ENCODE measurements around the gene SYTL2.

DNA sequence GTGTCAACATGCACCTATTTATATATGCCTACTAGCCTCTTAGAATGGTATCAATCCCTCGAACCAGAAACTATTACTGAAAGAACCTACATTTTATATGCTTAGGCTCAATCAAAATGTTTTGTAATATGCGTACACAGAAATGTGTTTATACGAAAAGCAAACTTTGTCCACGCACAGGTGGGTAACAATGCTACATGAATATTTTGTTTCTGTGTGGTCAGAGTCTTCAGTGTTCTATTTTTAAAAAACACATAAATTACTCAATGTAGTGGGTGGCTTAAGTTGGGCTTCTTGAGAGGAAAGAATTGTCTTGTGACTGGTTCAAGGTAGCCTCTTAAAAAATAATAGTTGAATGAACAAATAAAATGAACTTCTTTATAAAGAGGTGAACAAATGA is 46.1 kb downstream of the SYTL2 start:
- TF ChIP-seq, protein P1, sequence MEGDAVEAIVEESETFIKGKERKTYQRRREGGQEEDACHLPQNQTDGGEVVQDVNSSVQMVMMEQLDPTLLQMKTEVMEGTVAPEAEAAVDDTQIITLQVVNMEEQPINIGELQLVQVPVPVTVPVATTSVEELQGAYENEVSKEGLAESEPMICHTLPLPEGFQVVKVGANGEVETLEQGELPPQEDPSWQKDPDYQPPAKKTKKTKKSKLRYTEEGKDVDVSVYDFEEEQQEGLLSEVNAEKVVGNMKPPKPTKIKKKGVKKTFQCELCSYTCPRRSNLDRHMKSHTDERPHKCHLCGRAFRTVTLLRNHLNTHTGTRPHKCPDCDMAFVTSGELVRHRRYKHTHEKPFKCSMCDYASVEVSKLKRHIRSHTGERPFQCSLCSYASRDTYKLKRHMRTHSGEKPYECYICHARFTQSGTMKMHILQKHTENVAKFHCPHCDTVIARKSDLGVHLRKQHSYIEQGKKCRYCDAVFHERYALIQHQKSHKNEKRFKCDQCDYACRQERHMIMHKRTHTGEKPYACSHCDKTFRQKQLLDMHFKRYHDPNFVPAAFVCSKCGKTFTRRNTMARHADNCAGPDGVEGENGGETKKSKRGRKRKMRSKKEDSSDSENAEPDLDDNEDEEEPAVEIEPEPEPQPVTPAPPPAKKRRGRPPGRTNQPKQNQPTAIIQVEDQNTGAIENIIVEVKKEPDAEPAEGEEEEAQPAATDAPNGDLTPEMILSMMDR (IDR thresholded peaks at IDR 0.05): no peak
- TF ChIP-seq POLR2A (IDR thresholded peaks at IDR 0.05): no peak

Measured in right lobe of liver (tissue), 4 donors.